GM15510 (cell line): ENCODE results near the gene THRAP3.

ENCODE experiments used
- POLR2A ChIP-seq: IDR thresholded peaks from 3 replicates; pipeline ENCODE4 v1.6.1; 2011; ENCODE audit warnings: borderline replicate concordance; ENCODE audit not compliant: insufficient read length; ENCODE audit errors: extremely low read depth

The THRAP3 gene

DNA sequence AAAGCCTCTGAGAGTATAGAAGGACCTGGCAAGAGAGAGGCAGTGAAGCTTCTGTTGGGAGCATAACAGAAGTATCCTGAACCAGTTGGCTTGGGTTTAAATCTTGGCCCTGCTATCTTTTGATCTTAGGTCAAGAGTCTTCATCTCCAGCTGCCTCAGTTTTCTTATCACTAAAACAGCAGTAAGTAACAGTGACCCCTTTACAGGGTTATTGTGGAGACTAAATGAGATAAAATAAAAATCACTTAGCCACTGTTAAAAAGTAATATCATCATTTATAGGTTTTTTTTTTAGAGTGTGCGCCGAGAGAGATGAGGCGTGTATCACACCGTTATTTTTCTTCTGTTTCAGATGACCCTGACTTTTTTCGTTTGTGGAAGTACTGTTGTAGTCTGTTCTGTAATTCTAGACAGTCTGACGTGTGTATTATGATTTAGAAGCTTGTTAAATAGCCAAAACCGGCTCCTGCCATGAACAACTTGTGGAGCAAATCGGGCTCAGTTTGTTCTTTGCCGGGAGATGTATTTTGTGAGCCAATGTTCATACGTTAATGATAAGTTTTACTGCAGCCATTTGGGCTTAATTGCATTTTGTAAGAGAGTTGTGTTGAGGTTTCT lies 1.1 kb downstream of the THRAP3 start:
- no peak for TF ChIP-seq POLR2A

DNA sequence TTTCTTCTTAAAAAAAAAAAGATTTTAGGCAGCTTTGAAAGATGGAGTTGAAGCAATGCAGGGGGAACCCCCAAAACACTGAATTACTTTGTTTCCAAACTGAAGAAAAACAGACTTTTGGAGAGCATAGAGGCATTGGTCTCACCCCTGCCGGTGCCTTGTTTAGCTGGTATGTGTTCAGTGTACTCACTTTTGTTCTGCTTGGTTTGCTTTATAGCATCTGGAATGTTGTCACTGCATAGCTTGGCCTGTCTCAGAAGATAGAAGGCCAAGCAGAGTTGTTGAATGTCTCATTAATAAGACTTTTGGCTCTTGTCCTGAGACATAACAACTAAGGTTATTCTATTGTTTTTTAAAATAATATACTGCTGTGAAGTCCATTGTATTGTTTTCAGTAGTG lies 6.9 kb downstream of the THRAP3 start:
- TF ChIP-seq POLR2A = no peak

DNA sequence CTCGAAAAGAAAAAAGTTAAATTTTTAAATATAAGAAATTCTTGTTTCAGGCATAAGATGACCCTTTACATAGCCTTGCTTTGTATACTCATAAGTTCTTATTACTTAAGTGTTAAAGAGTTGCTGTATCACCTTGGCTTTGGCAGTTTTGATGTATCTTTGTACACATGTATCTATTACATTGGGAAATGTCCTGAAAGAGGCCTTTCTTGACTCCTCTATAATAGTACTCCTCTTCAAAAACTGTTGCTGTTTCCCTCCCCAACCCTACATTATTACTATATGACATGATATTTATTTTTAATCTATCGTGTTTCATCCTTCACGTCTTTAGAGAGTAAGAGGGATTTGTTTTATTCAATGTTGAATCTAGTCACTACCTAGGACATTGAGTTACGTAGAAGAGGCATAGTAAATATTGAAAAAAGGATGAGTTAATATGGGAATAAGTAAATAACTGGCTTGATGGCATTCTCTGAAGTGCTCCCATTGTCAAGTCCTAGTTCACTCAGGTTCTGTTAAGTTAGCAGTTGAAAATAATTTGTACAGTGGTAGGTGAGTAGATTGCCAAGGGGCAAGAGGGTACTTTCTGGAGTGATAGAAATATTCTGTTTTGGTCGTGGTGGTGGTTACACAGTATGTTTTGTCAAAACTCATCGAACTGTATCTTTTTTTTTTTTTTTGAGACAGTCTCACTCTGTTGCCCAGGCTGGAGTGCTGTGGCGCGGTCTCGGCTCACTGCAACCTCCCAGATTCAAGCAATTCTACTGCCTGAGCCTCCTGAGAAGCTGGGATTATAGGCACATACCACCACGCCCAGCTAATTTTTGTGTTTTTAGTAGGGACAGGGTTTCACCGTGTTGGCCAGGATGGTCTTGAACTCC lies 8.2 kb downstream of the THRAP3 start:
- no peak for TF ChIP-seq POLR2A

DNA sequence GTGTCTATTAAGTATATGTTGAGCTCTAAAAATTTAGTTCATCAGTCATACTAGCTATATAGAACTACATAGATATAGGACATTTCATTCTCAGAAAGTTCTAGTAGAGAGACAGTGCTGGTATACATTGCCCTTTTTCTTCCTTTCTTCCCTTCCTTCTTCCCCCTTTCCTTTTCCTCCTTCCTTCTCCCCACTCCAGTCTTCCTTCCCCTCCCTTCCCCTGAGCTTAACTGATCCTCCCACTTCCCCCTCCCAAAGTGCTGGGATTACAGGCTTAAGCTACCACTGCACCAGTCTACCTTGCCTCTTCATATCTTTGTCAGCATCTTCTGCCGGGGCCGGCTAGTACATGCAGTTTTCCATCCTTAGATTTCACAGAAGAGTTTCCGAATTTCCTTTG lies 12.1 kb downstream of the THRAP3 start:
- no peak for TF ChIP-seq POLR2A

DNA sequence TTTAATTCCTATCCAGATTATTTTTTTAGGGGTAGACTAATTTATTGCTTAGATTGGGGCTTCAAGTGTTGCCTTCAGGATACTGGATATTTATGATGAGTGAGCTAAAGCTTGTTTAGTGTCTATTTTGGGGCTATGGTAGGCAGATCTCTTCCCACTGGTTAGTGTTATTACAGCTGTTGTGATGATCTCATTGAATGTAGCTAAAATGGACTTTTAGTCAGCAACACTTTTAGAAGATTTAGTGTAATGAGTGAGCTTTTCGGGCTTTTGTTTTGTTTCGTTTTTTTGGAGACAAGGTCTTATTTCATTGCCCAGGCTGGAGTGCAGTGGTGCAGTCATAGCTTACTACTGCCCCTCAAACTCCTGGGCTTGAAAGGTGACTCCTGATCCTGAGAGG lies 14.2 kb downstream of the THRAP3 start:
- TF ChIP-seq POLR2A = no peak

DNA sequence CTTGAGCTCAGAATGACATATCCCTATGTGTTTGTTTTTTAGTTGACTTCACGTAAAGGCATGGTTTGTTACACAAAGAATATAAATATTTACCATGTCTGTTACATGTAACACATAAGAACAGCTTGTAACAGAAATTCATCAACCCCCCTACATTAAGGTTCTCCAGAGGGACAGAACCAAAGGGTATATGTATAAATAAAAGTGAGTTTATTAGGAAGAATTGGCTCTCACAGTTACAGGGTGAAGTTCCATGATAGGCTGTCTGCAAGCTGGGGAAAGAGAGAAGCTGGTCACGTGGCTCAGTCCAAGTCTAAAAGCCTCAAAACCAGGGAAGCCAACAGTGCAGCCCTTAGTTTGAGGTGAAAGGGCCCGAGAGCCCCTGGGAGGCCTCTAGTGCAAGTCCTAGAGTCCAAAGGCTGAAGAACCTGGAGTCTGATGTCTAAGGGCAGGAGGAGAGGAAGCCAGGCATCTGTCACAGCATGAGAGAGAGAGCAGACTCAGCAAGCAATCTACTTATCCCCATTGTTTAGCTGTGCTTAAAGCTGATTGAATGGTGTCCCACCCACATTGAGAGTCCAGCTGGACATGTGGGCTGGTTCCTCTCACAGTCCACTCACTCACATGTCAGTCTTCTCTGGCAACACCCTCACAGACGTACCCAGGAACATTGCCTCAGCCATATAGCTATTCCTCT lies 15.8 kb downstream of the THRAP3 start:
- no peak for TF ChIP-seq POLR2A

DNA sequence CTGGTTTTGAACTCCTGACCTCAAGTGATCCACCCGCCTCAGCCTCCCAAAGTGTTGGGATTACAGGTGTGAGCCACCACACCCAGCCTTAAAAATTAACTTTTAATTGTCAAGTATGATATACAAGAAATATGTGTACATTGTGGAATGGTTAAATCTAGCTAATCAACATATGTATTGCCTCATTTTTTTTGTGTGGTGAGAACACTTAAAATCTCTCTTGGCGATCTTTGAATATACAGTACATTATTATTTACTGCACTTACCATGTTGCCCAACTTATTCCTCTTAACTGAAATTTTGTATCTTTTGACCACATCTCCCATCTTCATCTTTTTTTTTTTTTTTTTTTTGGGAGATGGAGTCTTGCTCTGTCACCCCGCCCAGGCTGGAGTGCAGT lies 23.3 kb downstream of the THRAP3 start:
- no peak for TF ChIP-seq POLR2A

DNA sequence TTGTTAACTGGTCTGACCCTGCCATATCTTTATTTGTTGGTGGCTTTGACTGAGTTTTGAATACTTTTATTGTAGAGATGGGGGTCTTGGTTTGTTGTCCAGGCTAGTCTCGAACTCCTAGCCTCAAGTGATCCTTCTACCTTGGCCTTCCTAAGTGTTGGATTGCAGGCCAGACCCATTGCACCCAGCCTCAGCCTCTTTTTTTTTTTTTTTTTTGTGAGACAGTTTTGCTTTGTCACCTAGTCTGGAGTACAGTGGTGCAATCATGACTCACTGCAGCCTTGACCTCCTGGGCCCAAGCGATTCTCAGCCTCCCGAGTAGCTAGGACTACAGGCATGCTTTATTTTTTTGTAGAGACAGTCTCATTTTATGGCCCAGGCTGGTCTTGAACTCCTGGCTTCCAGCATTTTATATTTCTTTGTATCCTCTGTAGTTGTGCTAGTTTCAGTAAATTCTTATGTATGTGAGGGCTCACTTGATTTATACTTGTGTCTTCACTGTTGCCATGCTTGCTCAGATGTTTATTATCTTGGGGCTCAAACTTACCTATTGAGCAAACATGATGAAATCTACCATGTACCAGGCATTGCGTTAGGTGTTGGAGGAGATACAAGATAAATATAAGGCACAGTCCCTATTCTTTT lies 24.1 kb downstream of the THRAP3 start:
- TF ChIP-seq POLR2A = no peak

DNA sequence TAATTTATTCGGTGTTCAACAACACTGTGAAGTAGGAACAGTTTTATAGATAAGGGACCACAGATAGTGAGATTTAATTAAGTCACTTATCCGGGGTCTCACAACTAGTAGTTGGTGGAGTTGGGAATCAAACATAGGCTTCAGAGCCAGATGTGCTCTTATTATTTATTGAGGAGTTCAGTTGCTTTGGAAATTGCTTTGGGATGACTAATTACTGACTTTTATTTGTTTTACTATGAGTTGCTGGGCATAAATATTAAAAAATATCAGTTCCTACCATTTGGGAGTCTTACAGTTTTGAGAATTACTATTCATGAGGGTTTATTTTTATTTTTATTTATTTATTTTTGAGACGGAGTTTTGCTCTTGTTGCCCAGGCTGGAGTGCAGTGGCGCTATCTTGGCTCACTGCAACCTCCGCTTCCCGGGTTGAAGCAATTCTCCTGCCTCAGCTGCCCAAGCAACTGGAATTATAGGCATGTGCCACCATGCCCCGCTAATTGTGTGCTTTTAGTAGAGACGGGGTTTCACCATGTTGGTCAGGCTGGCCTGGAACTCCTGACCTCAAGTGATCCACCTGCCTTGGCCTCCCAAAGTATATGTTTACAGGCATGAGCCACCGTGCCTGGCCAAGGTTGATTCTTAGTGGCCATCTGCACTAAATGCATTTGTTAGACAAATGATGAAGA lies 27.7 kb downstream of the THRAP3 start:
- TF ChIP-seq POLR2A = no peak

DNA sequence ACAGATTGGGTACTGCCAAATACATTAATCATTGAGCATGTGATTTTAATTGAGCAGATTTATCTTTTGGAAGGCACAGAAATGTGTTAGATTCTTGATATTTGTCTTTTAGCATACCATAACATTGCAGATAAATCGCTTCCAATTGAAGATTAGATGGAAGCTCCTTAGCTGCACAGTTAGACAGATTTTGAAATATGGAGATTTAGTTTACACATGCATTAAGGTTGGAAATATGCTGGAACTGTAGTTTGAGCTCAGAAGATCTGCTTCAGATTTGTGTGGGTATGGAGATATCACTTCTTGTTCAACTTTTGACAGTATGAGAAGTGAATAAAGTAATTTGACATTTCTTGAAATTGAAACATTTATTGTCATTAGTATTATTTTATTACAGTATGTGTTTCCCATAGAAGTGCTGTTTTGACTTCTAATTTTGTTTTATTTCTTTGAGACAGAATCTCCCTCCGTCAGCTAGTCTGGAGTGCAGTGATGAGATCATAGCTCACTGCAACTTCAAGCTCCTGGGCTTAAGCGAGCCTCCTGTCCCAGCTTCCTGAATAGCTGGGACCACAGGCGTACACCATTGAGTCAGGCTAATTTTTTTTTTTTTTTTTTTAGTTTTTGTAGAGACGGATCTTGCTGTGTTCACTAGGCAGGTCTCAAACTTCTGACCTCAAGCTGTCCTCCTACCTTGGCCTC lies 29.1 kb downstream of the THRAP3 start:
- no peak for TF ChIP-seq POLR2A

DNA sequence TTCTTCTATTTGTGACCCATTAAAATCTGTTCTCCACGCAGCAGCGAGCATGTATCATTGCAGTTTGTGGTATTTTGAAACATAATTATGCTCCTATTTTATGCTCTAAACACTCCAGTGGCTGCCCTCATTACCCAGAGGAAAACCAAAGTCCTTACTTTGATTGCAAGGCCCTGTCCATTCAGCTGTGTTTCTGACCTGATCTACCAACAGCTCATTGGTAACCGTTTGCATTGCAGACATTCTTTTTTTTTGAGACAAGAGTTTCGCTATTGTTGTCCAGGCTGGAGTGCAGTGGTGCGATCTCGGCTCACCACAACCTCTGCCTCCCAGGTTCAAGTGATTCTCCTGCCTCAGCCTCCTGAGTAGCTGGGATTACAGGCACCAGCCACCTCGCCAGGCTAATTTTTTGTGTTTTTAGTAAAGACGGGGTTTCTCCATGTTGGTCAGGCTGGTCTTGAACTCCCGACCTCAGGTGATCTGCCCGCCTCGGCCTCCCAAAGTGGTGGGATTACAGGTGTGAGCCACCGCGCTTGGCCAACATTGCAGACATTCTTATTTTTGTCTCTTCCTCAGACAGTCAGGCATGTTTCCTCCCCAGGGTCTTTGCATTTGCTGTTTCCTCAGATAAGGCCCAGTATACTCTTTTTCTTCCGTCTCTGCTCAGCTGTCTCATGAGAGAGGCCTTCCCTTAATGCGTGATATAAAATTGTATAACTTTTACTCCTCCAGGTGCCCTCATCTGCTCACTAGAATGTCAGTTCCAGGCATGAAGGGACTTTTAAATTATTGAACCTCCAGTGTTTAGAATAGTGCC lies 32.5 kb downstream of the THRAP3 start:
- no peak for TF ChIP-seq POLR2A

DNA sequence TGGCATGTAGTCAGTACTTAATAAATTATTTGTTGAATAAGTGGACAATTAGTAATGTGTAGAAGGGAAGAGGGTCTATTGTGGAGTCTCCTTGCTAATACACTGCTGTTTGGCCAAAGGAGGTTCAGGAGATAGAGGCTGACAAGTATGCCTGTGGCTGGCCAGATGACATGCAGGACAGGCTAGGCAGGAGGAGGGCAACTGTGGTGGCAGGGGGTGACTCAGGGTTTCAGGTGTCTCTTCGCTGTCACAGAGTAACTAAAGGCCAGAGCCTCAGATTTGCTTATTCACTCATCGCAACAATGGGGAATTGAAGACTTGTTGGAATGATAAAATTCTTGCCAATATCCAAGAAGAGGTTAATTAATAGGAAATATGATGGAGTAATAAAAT lies 33.1 kb downstream of the THRAP3 start:
- no peak for TF ChIP-seq POLR2A

DNA sequence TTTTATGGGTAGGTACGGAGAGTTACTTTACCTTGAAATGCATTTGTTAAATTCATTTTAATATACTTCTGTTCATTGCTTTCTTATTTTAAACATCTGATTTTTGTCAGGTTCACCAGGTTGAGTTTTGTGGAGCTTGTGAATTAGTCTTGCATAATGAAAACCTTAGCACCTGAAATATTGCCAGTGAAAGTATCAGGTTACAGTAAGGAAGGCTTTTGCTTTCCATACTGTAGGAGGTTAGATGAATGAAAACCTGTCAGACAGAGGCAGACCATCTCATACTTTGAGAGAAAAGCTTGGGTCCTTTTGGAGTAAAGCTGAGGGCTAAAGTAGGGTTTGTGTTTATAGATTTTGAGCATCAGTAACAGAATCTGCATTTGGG lies 34.7 kb downstream of the THRAP3 start:
- TF ChIP-seq POLR2A = no peak
